NCI-H524 (cell line): ENCODE data around the gene CA5A.
A peak's percentile ranks its signal among the peaks of the same experiment; 100 is the strongest.
"Not testable (repeated sequence)": the region's sequence is repeated elsewhere in the genome, so short reads cannot be mapped to it uniquely, and the experiment has no call there.

Experiments used
- DNase-seq, 2 experiments: peaks; one replicate each; lab custom pipeline; 2025; lab: John Stamatoyannopoulos, UW

Gene CA5A

DNA sequence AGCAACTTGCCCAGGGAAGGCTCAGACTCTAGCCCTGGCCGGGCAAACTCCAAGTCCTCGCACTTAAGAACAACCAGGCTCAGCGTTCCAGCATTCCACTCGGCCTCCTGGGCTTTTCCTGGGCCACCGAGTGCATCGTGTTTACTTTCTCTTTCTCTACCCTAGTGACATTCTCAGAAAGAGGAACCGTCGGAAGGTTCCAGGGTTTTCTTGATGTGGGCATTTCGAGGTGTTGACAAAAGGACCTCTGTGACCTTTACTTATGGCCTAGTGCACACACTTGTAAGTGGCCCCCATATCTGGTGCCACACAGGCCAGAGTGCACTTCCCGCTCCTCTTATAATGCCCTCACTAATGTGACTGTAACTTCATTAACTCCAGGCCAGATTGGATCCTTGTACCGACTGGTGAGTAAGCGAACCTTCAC, 11.8 kb upstream of the CA5A start:
- DNase-seq, result no peak

GRCh38 chr16:87947356-87948118, 11.2 kb upstream of the CA5A start:
- no peak for DNase-seq

DNA sequence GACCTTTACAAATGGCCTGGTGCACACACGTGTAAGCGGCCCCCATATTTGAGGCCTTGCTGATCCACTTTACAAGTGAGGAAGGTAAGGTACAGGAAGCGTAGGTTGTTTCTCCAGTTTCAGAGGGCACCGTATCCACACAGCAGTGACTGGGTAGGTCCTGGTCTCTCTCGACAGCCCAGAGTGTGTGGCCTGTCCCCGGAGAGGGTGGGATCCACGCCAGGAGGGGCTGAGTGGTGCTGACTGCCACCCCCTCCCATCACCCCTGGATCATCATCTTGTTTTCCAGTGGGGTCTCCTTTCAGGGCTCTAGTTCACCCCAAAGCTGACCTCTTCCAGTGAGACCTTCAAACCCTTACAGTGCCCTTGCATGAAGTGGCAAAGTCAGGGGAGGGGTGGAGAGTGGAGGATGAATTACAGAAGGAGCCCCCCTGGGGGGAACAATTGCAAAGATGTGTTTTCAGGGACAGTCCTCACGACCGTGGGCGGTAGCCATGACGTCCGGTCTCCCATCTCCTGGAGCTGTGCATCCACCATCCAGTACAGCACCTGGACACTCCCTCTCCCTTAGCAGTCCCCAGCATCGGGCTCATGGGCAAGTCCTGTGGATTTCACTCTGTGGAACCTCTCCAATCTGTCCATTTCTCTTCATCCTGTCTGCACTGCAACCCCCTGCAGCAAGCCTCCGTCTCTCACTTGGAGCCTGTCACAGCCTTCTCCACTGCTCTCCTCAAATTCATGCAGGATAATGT, 10.4 kb upstream of the CA5A start:
- no peak for DNase-seq

- DNase-seq, result peak; percentile 82 to 87
Measured at GRCh38 chr16:87945351-87946042, 9.2 kb upstream of the CA5A start.

GRCh38 chr16:87942680-87943079, 6.4 kb upstream of the CA5A start:
- no peak for DNase-seq

GRCh38 chr16:87939562-87940423, 3.5 kb upstream of the CA5A start:
- no peak for DNase-seq

DNA sequence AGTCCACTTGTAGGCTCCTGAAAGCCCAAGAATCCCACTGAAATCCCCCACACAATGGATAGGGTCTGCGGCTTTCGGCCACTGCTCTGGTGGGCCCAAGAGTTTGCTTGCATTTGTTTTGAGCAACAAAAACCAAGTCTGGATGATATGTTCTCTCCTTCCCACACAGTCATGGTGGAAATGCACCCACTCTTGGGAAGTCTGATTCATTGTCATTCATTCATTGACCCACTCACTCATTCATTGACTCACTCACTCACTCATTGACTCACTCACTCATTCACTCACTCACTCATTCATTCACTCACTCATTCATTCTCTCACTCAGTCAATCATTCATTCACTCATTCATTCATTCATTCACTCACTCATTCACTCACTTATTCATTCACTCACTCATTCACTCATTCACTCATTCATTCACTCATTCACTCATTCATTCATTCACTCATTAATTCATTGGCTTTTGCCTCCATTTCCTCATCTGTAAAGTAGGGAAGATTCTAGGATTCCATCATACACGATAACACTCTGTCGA, 2.2 kb upstream of the CA5A start:
- DNase-seq, result no peak

DNA sequence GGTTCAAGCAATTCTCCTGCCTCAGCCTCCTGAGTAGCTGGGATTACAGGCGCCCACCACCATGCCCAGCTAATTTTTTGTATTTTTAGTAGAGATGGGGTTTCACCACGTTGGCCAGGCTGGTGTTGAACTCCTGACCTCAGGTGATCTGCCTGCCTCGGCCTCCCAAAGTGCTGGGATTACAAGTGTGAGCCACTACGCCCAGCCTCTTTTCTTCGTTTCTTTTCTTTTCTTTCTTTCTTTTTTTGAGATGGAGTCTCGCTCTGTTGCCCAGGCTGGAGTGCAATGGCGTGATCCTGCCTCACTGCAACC, 858 bp upstream of the CA5A start:
- not testable (repeated sequence) for DNase-seq

GRCh38 chr16:87936016-87936374, 334 bp downstream of the CA5A start:
- not testable (repeated sequence) for DNase-seq

GRCh38 chr16:87934752-87935425, 1.4 kb downstream of the CA5A start:
- DNase-seq, result not testable (repeated sequence)

- DNase-seq, result no peak
Measured at GRCh38 chr16:87933140-87933495, 3.2 kb downstream of the CA5A start.

DNA sequence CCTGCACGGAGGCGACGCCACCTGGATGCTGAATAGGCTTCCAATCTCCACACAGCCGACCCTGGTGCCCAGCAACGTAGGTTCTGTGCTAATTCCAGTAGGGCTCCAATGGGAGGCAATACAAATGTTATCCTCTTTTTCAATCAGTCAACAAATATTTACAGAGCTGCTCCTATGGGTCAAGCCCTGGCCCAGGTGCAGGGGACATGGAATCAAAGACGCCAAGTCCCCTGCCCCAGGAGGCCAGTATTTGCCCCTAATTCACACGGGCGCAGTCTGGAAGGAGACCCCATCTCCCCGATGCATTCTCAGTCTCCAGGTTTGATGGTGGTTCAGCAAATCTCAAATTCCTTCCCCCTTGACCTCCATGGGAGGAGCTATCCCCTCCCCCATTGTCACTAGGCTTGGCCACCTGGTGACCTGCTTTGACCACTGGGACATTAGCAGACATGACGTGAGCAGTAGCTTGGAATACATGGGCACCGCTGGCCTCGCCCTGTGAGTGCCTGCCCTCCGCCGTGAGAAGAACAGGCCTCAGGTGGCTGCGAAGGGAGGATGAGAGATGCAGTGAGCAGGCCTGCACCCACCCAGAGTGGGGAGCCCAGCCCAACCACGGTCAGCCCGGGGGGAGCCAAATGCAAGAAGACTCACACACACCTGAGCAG, 3.7 kb downstream of the CA5A start:
- not testable (repeated sequence) for DNase-seq

DNA sequence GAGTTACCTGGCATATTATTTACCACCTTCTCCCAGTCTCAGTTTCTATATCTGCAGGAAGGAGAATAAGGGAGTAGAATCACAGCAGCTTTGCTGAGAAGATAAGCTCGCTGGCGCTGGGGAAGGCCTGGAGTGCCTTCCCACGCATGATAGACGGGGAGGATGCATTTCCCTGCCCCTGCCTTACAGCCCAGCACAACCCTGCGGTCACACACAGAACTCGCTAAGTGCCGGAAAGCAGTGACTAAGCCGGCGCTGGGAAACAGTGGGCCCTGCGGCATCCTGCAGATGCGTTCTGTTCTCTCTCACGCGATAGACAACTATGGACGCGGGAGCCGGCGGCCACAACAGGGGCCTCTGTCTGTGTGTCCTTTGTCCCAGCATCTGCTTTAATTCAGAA, 4.8 kb downstream of the CA5A start:
- DNase-seq, result no peak

DNA sequence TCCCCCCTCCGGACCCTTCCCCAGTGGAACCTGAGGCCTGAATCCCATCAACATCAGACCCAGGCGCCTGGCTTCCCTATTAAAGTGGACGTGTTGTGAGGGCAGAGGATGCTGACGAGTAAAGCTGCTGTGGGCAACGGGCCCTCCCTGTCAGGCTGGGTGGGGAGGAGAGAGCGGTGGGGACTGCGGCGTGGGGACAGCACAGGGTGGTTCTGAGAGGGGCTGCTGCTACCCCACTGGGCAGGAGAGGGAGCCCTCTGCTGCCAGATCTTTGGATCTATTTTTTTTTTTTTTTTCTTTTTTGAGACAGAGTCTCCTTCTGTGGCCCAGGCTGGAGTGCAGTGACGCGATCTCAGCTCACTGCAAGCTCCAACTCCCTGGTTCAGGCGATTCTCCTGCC, 5.9 kb downstream of the CA5A start:
- DNase-seq, result peak in 1 of 2 experiments; percentile 45

GRCh38 chr16:87929986-87930385, 6.3 kb downstream of the CA5A start:
- DNase-seq, result peak; percentile 28 to 75

DNA sequence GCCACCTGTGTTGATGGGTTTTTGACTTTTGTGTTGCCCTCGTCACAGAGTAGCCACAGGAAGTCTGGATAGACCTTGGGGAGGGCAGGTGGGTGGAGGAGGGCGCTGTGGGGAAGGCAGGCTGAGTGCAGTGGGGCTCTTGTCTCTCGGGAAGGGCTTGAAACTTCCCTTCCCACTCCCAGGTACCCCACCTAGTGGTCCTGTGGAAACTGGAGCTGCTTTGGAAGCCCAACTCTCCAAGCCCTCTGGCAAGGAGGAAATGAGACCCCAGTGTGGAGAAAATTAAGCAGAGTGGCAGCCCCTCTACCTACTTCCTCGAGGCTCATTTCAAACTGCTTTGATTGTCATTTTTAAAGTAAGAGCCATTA, 9.2 kb downstream of the CA5A start:
- peak in 1 of 2 experiments; percentile 43 for DNase-seq

DNA sequence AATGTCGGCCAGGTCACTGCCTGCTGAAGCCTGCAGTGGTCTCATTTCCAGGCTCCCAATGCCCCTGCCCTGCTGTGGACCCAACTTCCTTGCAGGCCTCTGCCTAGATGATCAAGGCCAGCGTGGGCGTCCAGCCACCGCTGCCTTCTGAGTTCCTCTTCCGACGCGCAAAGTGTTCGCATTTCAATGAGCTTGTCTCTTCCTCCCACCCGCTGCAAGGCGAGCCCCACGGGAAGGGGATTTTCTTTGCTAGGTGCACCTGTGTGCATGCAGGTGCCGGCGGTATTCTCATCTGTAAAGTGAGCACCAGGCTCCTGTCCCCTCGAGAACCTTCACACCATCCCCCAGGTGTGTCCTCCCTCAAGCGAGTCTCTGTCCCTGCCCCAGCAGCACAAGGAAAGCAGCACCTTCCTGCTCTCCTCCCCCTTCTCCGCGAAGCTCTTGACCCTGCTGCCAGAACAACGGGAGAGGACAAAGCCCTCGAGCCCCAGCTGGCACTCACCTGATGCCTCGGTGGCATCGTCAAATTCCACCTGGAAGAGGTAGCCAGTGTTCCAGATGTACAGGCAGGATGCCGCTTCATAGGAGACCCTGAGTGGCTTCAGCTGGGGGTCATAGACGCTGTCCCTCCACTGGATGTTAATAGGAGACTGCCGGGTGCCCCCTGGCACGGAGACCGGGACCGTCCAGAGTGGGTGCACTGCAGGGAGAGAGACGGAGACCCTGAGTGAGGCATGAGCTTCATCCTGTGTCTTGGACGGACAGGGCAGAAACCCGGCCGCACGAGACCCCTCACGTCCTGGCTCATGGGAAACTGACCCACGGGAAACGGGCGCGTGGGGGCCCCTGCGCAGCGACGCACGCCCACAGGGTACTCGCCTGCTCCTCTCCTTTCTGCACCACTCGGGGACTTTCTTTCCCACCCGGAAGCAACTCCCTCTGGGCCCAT, 9.8 kb downstream of the CA5A start:
- peak in 1 of 2 experiments; percentile 38 for DNase-seq

DNA sequence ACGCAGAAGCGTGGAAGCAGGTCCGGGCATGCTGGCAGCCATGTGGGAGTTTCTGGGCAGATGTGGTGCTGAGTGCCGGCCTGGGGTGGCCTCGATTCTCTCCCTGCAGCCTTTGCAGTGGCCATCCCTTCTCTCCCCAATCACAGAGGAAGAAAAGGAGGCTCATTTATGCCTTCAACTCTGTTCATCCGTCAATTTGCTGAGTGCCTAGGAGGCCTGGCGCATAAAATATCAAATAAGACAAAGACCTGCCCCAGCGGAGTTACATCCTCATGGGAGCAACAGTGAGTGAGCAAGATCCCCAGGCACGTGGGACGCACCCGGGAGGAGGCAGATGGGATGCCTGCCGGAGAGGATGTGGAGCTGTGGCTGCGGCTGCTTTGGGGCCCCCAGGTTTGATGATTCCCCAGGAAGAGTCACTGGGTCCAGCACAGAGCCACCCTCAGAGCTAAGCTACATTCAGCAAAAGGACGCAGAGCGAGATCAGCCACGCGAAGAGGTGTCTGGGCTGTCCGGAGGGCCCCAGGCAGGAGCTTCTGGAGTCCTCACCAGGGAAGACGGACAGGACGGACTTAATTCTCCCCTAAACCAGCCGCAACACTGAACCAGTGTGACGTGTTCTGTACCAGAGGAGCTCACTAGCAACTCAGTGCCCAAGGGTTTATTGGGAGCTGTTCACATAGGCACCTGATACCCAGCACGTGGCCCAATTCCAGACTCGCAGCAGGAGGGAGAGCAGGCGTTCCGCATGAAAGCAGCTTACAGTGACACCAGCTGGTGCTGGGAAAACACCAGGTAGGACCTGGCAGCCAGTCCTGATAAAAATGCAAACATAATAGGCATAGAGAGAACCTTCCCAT, 11.3 kb downstream of the CA5A start:
- peak; percentile 98 to 99 for DNase-seq
